OCI-LY1 (cell line): ENCODE results near the gene REEP6.

ENCODE experiments used
- EZH2 ChIP-seq: fragments of 200-600 bp; sonication (generic), shearing (Covaris generic); IDR thresholded peaks from 2 replicates; pipeline ENCODE4 v1.8.0; 2017; ENCODE audit warnings: borderline replicate concordance, mixed run types, mild to moderate bottlenecking, antibody characterized with exemption, low read length, moderate library complexity, mixed read lengths
- TF ChIP-seq, protein P1 (sequence below): fragments of 200-600 bp; sonication (generic), shearing (Covaris generic); IDR thresholded peaks from 2 replicates; pipeline ENCODE4 v1.5.1; 2017; ENCODE audit warnings: mild to moderate bottlenecking, antibody characterized with exemption, low read length, moderate library complexity, mixed read lengths

DNA sequence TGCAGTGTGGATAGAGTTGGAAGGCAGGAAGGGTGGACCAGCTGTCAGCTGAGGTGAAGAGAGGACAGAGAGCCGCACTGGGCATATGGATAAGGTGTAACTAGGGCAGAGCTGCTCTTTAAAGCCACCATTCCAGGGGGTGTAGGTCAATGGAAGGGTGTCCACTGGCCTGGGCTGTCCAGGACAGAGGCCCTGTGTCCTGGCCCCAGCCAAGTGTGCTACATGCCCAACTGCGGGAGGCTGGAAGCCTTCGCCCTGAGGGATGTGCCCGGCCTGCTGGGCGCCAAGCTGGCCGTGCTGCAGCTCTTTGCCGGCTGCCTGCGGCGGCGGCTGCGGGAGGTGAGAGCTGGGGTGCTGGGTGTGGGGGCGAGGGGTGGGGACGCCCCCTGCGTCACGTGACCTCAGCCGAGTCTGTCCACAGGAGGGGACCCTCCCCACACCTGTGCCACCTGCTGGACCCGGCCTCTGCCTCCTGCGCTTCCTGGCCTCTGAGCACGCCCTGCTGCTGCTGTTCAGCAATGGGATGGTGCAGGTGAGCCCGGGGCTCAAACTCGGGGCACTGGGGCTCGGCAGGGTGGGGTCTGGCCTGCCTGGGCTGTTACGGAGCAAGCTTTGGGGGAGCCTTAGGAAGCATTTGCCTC is 42.6 kb downstream of the REEP6 start:
- TF ChIP-seq, protein P1, sequence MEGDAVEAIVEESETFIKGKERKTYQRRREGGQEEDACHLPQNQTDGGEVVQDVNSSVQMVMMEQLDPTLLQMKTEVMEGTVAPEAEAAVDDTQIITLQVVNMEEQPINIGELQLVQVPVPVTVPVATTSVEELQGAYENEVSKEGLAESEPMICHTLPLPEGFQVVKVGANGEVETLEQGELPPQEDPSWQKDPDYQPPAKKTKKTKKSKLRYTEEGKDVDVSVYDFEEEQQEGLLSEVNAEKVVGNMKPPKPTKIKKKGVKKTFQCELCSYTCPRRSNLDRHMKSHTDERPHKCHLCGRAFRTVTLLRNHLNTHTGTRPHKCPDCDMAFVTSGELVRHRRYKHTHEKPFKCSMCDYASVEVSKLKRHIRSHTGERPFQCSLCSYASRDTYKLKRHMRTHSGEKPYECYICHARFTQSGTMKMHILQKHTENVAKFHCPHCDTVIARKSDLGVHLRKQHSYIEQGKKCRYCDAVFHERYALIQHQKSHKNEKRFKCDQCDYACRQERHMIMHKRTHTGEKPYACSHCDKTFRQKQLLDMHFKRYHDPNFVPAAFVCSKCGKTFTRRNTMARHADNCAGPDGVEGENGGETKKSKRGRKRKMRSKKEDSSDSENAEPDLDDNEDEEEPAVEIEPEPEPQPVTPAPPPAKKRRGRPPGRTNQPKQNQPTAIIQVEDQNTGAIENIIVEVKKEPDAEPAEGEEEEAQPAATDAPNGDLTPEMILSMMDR = no peak
- TF ChIP-seq EZH2 = no peak
